Liver (tissue), 9 donors: ENCODE results near the gene HOXA5. TPM values are rescaled to one million over a fixed set of nuclear protein-coding genes. Genes with fewer than 3 reads are reported as not detected.

Experiments
- DNase-seq: peaks from one replicate; pipeline ENCODE4 v3.0.0-alpha.2; 2017; ENCODE audit warnings: low spot score
- H3K27ac ChIP-seq, 2 donors: one replicate each; pipeline ENCODE4 v1.7.0; 2013; ENCODE audit warnings: inconsistent platforms in 2 of 2, low read length in 2 of 2, control low read depth in 1 of 2, low read depth in 1 of 2, mild to moderate bottlenecking in 1 of 2
- H3K27me3 ChIP-seq, 4 donors: one replicate each; pipeline versions ENCODE4 v1.6.1 to v1.7.0; 2013; ENCODE audit warnings: low read length in 3 of 4, inconsistent platforms in 1 of 4, mild to moderate bottlenecking in 1 of 4, moderate library complexity in 1 of 4; ENCODE audit not compliant: control insufficient read depth in 4 of 4, insufficient read depth in 4 of 4
- H3K36me3 ChIP-seq, 4 donors: one replicate each; pipeline versions ENCODE4 v1.6.1 to v1.7.0; 2013; ENCODE audit warnings: low read length in 3 of 4, mild to moderate bottlenecking in 3 of 4, low read depth in 1 of 4, moderate library complexity in 1 of 4; ENCODE audit not compliant: control insufficient read depth in 4 of 4, insufficient read depth in 3 of 4
- H3K4me1 ChIP-seq, 4 donors: one replicate each; pipeline versions ENCODE4 v1.6.1 to v1.7.0; 2013; ENCODE audit warnings: low read length in 3 of 4, mild to moderate bottlenecking in 3 of 4, moderate library complexity in 1 of 4; ENCODE audit not compliant: control insufficient read depth in 4 of 4, insufficient read depth in 4 of 4
- H3K4me3 ChIP-seq, 3 donors: one replicate each; pipeline versions ENCODE4 v1.6.1 to v1.7.0; 2013; ENCODE audit warnings: low read length in 3 of 3, control low read depth in 1 of 3, low read depth in 1 of 3, mild to moderate bottlenecking in 1 of 3
- H3K9ac ChIP-seq, 2 donors: one replicate each; pipeline ENCODE4 v1.7.0; 2013; ENCODE audit warnings: low read length in 2 of 2, mild to moderate bottlenecking in 2 of 2, moderate library complexity in 2 of 2, control low read depth in 1 of 2, low read depth in 1 of 2
- H3K9me3 ChIP-seq, 4 donors: one replicate each; pipeline versions ENCODE4 v1.6.1 to v1.7.0; 2013; ENCODE audit warnings: low read length in 3 of 4; ENCODE audit not compliant: control insufficient read depth in 4 of 4
- ATF3 ChIP-seq: IDR thresholded peaks from 2 replicates; pipeline ENCODE4 v1.6.1; 2016; ENCODE audit warnings: antibody characterized with exemption
- CTCF ChIP-seq: fragments of 150-350 bp; IDR thresholded peaks from 2 replicates; pipeline ENCODE4 v1.5.1; 2017; ENCODE audit warnings: improper control_type of control experiment, low read depth, low read length; ENCODE audit not compliant: missing input control
- EGR1 ChIP-seq, 2 donors: IDR thresholded peaks; 2 replicates each; pipeline ENCODE4 v1.6.1; 2016 to 2018; ENCODE audit warnings: antibody characterized with exemption in 2 of 2, low read depth in 2 of 2
- FOXA1 ChIP-seq: IDR thresholded peaks from 2 replicates; pipeline ENCODE4 v1.6.1; 2016; ENCODE audit warnings: antibody characterized with exemption
- GABPA ChIP-seq, 2 donors: IDR thresholded peaks in 1 of 2; conservative IDR thresholded peaks in 1 of 2; 2 replicates each; pipeline ENCODE4 v1.6.1; 2016; ENCODE audit warnings: antibody characterized with exemption in 2 of 2, mild to moderate bottlenecking in 1 of 2, moderate library complexity in 1 of 2
- HNF4A ChIP-seq, 2 donors: conservative IDR thresholded peaks; 2 replicates each; pipeline ENCODE4 v1.6.1; 2016; ENCODE audit warnings: antibody characterized with exemption in 2 of 2, mild to moderate bottlenecking in 2 of 2
- HNF4G ChIP-seq: IDR thresholded peaks from 2 replicates; pipeline ENCODE4 v1.6.1; 2016; ENCODE audit warnings: antibody characterized with exemption
- JUND ChIP-seq, 2 donors: IDR thresholded peaks; 2 replicates each; pipeline ENCODE4 v1.6.1; 2016; ENCODE audit warnings: antibody characterized with exemption in 2 of 2
- NR2F2 ChIP-seq: IDR thresholded peaks from 2 replicates; pipeline ENCODE4 v1.6.1; 2016; ENCODE audit warnings: antibody characterized with exemption
- RAD21 ChIP-seq, 2 donors: IDR thresholded peaks; 2 replicates each; pipeline ENCODE4 v1.6.1; 2016; ENCODE audit warnings: antibody characterized with exemption in 2 of 2, mild to moderate bottlenecking in 2 of 2
- RXRA ChIP-seq, 2 donors: IDR thresholded peaks; 2 replicates each; pipeline ENCODE4 v1.6.1; 2017 to 2018; ENCODE audit warnings: antibody characterized with exemption in 2 of 2, mild to moderate bottlenecking in 1 of 2
- SP1 ChIP-seq: IDR thresholded peaks from 2 replicates; pipeline ENCODE4 v1.6.1; 2018; ENCODE audit warnings: antibody characterized with exemption, mild to moderate bottlenecking
- TAF1 ChIP-seq: conservative IDR thresholded peaks from 2 replicates; pipeline ENCODE4 v1.6.1; 2016; ENCODE audit warnings: antibody characterized with exemption, mild to moderate bottlenecking
- WGBS: extraction: QIAGEN DNeasy Blood & Tissue Kit; methylation state at CpG from one replicate; pipeline ENCODE4 v1.1.7; 2013; 5-methylcytosine and 5-hydroxymethylcytosine counted together
- polyA plus RNA-seq, 2 donors: library from polyadenylated mRNA; stranded (reverse) in 1 of 2; unstranded in 1 of 2; fragments of 200-250 nt in 1 of 2; fragments of >200 nt in 1 of 2; fragmentation: Nextera tagmentation in 1 of 2; extraction: Ambion mirVana in 1 of 2; gene quantifications; one replicate each; pipeline versions ENCODE4 v1.2.1 to v1.2.3, GENCODE V29; 2013 to 2015
- total RNA-seq, 2 donors: library from RNA; depleted of rRNA; stranded (reverse); fragments of >200 nt; gene quantifications; one replicate each; pipeline ENCODE4 v1.2.3, GENCODE V29; 2014
- donor health status: healthy.
- donor health status: healthy.
- donor health status: healthy.
- donor health status: healthy.
- donor health status: healthy.

The HOXA5 gene
- total and polyA plus RNA-seq, 4 donors: 0.40 to 2.1 (median 0.66) TPM

GRCh38 chr7:27162561-27163287, 19.2 kb upstream of the HOXA5 start:
- Histone ChIP-seq H3K36me3 (no peaks in the 10 kb centered on the region), H3K27me3 (peaks cover 9 to 49% (median 19%) of the 10 kb centered on the region in 4 donors), H3K9ac (no peak overlapping the region), H3K27ac (no peak overlapping the region), H3K9me3 (peaks cover 0 to 10% (median 0%) of the 10 kb centered on the region in 4 donors), H3K4me1 (peaks cover 8 to 27% (median 10%) of the 10 kb centered on the region in 4 donors), H3K4me3 (no peak overlapping the region)
- WGBS: 64% methylated on average over 7 of the region's 7 CpGs
- TF ChIP-seq ATF3: no peak
- TF ChIP-seq TAF1: no peak
- TF ChIP-seq NR2F2: no peak
- TF ChIP-seq SP1: no peak
- no peak for TF ChIP-seq HNF4G
- TF ChIP-seq GABPA (IDR thresholded peaks at IDR 0.05 in 1 of 2, conservative IDR thresholded peaks at IDR 0.05 in 1 of 2): no peak
- no peak for TF ChIP-seq CTCF
- no peak for TF ChIP-seq JUND (IDR thresholded peaks at IDR 0.05)
- TF ChIP-seq EGR1 (IDR thresholded peaks at IDR 0.05; ENCODE audit: low read depth in 2 of 2): no peak
- DNase-seq: no peak

GRCh38 chr7:27161721-27162560, 18.5 kb upstream of the HOXA5 start:
- H3K36me3 ChIP-seq: no peaks in the 10 kb centered on the region
- no peak for TF ChIP-seq EGR1 (IDR thresholded peaks at IDR 0.05; ENCODE audit: low read depth in 2 of 2)
- TF ChIP-seq JUND (IDR thresholded peaks at IDR 0.05): no peak
- no peak for TF ChIP-seq HNF4A (conservative IDR thresholded peaks at IDR 0.05)
- TF ChIP-seq CTCF: no peak
- TF ChIP-seq FOXA1: no peak
- no peak for TF ChIP-seq NR2F2
- TF ChIP-seq RXRA (IDR thresholded peaks at IDR 0.05): no peak
- no peak for TF ChIP-seq TAF1
- TF ChIP-seq RAD21 (IDR thresholded peaks at IDR 0.05): no peak
- peaks cover 8 to 27% (median 10%) of the 10 kb centered on the region in 4 donors for H3K4me1 ChIP-seq
- peaks cover 9 to 50% (median 19%) of the 10 kb centered on the region in 4 donors for H3K27me3 ChIP-seq
- whole genome bisulfite sequencing: 29% methylated on average over 30 of the region's 30 CpGs
- no peak overlapping the region for H3K9ac ChIP-seq
- peaks cover 0 to 10% (median 0%) of the 10 kb centered on the region in 4 donors for H3K9me3 ChIP-seq
- H3K27ac ChIP-seq: no peak overlapping the region
- H3K4me3 ChIP-seq: peak overlapping the region in 1 of 3 donors; percentile 72
- DNase-seq: no peak
